ENCODE data around the gene HLA-DPB1. TPM values are rescaled to one million over a fixed set of nuclear protein-coding genes. Genes with fewer than 3 reads are reported as not detected.

Gene HLA-DPB1
- polyA plus RNA-seq, 2 donors: 8.7 to 39.1 TPM

DNA sequence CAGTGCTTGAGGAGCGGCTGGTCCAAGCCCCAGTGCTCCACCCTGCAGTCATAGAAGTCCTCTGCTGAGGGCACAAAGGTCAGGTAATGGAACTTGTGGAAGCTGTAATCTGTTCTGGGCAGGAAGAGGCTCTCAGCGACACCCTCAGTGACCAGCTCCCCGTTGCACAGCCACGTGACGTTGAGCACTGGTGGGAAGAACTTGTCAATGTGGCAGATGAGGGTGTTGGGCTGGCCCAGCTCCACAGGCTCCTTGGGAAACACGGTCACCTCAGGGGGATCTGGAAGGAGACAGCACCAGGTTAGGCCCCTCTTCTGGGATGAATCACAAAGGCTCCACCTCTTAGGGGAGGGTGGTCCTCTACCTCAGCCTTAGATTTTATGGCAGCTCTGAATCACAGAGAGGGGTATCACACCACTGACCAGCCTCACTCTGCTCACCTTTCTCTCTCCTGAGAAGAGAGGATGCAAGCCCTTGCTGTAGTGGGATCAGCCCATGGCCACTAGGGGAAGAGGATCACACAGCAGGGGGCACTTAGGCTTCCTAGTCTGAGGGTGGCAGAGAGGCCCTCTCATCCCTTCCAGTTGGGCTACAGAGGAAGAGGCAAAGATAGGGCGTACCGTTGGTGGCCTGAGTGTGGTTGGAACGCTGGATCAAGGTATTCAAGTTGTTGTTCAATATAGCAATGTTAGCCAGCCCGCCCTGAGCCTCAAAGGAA is 6.6 kb upstream of the HLA-DPB1 start:
- WGBS, 2 donors: 53 to 80% methylated on average over 10 of the region's 10 CpGs

DNA sequence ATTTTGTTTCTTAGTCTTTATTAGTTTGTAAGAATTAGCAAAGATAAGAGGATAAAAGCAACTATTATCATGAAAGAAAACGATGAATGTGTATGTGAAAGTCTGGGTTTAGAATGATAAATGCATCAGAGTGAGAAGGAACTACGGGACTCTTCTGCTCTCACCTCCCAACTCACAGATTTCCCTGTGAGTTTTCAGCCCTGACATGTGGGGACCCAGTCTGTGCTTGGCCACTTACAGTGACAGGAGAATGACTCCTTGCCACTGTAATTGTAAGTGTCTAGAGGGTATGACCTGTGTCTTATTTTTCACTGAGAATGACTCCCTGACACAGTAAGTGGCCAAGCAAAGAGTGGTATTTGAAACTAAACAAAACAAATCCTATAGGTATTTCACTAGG is 4.9 kb upstream of the HLA-DPB1 start:
- H3K4me1 ChIP-seq (ENCODE audit: control insufficient read depth in 2 of 2, insufficient read depth in 2 of 2, low read length in 1 of 2): no peaks in the 10 kb centered on the region
- H3K9me3 ChIP-seq (ENCODE audit: control insufficient read depth in 2 of 2, insufficient read depth in 1 of 2, low read depth in 1 of 2, low read length in 1 of 2): no peaks in the 10 kb centered on the region
- no peak overlapping the region for H3K27ac ChIP-seq (ENCODE audit: low read depth in 2 of 2, low read length in 1 of 2)
- WGBS, 2 donors: 2 to 29% methylated on average over 2 of the region's 2 CpGs
- no peaks in the 10 kb centered on the region for H3K36me3 ChIP-seq (ENCODE audit: control insufficient read depth in 2 of 2, insufficient read depth in 2 of 2, low read length in 1 of 2)
- H3K4me3 ChIP-seq (ENCODE audit: low read depth in 1 of 2, low read length in 2 of 2): no peak overlapping the region
- H3K27me3 ChIP-seq (ENCODE audit: control insufficient read depth in 1 of 2, insufficient read depth in 2 of 2, low read length in 2 of 2): no peaks in the 10 kb centered on the region

More for the DNA sequence above, 6.6 kb upstream of the HLA-DPB1 start:
- Histone ChIP-seq H3K36me3 (ENCODE audit: control insufficient read depth in 2 of 2, insufficient read depth in 2 of 2, low read length in 1 of 2) (no peaks in the 10 kb centered on the region), H3K27ac (ENCODE audit: low read depth in 2 of 2, low read length in 1 of 2) (no peak overlapping the region), H3K9me3 (ENCODE audit: control insufficient read depth in 2 of 2, insufficient read depth in 1 of 2, low read depth in 1 of 2, low read length in 1 of 2) (no peaks in the 10 kb centered on the region), H3K4me1 (ENCODE audit: control insufficient read depth in 2 of 2, insufficient read depth in 2 of 2, low read length in 1 of 2) (no peaks in the 10 kb centered on the region), H3K4me3 (ENCODE audit: low read depth in 1 of 2, low read length in 2 of 2) (no peak overlapping the region), H3K27me3 (ENCODE audit: control insufficient read depth in 1 of 2, insufficient read depth in 2 of 2, low read length in 2 of 2) (no peaks in the 10 kb centered on the region)

DNA sequence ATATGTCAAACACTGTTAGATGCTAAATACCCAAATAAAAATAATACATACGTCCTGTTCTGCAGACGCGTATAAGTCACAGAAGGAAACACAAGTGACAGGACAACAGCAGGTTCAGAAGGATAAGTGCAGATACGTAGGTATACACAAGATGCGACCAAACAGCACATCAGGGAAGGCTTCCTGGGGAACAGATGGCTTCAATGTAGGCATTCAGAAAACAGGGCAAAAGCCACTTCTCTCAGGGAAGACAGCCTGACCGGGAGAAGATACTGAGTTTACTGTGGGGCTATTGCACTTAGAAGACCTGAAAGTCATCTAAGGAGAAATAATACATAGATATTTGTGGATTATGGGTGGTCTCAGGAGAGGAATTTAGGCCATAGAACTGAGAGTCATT is 4.2 kb upstream of the HLA-DPB1 start:
- Histone ChIP-seq H3K4me3 (ENCODE audit: low read depth in 1 of 2, low read length in 2 of 2) (no peak overlapping the region), H3K27ac (ENCODE audit: low read depth in 2 of 2, low read length in 1 of 2) (no peak overlapping the region), H3K4me1 (ENCODE audit: control insufficient read depth in 2 of 2, insufficient read depth in 2 of 2, low read length in 1 of 2) (no peaks in the 10 kb centered on the region), H3K9me3 (ENCODE audit: control insufficient read depth in 2 of 2, insufficient read depth in 1 of 2, low read depth in 1 of 2, low read length in 1 of 2) (no peaks in the 10 kb centered on the region), H3K36me3 (ENCODE audit: control insufficient read depth in 2 of 2, insufficient read depth in 2 of 2, low read length in 1 of 2) (no peaks in the 10 kb centered on the region), H3K27me3 (ENCODE audit: control insufficient read depth in 1 of 2, insufficient read depth in 2 of 2, low read length in 2 of 2) (no peaks in the 10 kb centered on the region)
- 69 to 73% methylated on average over 6 of the region's 6 CpGs for WGBS, 2 donors

DNA sequence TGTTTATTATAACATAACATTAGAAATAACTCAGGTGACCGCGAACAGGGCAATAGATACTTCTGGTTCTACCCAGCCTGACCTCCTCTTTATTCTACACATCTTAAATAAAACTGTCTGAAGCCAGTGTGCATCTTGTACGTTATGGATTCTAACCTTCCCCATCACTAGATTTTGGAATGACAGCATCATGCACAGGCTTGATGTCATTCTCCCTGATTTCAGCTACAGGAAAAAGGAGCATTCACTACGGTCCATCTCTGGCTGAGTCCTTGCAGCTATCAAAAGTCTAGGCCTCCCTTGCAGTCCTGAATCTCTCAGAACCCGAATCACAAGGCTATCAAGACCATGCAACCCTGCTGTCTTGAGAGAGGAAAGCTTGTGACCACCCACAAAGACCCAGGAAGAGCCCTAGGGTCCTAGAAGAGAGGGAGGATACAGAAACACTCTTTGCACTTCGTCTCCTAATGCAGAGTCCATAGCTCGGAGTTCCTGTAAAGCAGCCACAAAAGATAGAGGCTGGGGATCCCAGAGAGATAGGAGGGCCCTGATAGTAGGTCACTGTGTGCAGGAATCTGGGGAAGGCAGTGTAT is 3.2 kb upstream of the HLA-DPB1 start:
- Histone ChIP-seq H3K27me3 (ENCODE audit: control insufficient read depth in 1 of 2, insufficient read depth in 2 of 2, low read length in 2 of 2) (no peaks in the 10 kb centered on the region), H3K4me3 (ENCODE audit: low read depth in 1 of 2, low read length in 2 of 2) (peak overlapping the region in 1 of 2 donors; percentile 5), H3K36me3 (ENCODE audit: control insufficient read depth in 2 of 2, insufficient read depth in 2 of 2, low read length in 1 of 2) (no peaks in the 10 kb centered on the region), H3K4me1 (ENCODE audit: control insufficient read depth in 2 of 2, insufficient read depth in 2 of 2, low read length in 1 of 2) (no peaks in the 10 kb centered on the region), H3K27ac (ENCODE audit: low read depth in 2 of 2, low read length in 1 of 2) (peak overlapping the region in 1 of 2 donors; percentile 3), H3K9me3 (ENCODE audit: control insufficient read depth in 2 of 2, insufficient read depth in 1 of 2, low read depth in 1 of 2, low read length in 1 of 2) (no peaks in the 10 kb centered on the region)
- WGBS, 2 donors: 62 to 71% methylated on average over 7 of the region's 7 CpGs

DNA sequence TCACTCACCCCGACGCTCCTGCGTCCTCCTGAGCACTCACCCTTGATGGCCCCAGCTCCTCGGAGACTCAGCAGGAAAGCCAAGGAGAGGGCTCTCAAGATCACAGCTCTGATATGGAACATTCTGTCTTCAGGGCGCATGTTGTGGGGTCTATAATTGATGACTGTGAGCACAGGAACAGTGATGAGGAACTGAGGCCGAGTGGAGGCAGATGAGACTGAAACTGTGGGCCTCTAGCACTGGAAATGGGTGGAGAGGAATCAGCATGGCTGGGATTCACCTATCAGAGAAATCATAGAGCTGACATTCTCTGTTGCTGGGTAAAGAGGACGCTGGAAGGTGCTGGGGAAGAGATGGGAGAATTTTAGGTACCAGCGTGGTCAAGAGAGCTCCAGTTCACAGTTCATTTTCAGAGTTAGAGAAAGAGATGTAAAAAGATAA is 2.3 kb upstream of the HLA-DPB1 start, which contains the start of gene HLA-DPA1:
Gene HLA-DPA1 (minus strand): TSS at position 219 of the 441 bp plus-strand sequence.
- H3K27me3 ChIP-seq (ENCODE audit: control insufficient read depth in 1 of 2, insufficient read depth in 2 of 2, low read length in 2 of 2): no peaks in the 10 kb centered on the region
- peak within 1 kb of the TSS; percentile 5 to 39 for H3K4me3 ChIP-seq (ENCODE audit: low read depth in 1 of 2, low read length in 2 of 2)
- H3K4me1 ChIP-seq (ENCODE audit: control insufficient read depth in 2 of 2, insufficient read depth in 2 of 2, low read length in 1 of 2): no peaks in the 10 kb centered on the region
- H3K27ac ChIP-seq (ENCODE audit: low read depth in 2 of 2, low read length in 1 of 2): peak within 1 kb of the TSS; percentile 3 to 47
- H3K9me3 ChIP-seq (ENCODE audit: control insufficient read depth in 2 of 2, insufficient read depth in 1 of 2, low read depth in 1 of 2, low read length in 1 of 2): no peaks in the 10 kb centered on the region
- 43 to 55% methylated on average over 8 of the region's 8 CpGs for WGBS, 2 donors
- no peaks in the 10 kb centered on the region for H3K36me3 ChIP-seq (ENCODE audit: control insufficient read depth in 2 of 2, insufficient read depth in 2 of 2, low read length in 1 of 2)

DNA sequence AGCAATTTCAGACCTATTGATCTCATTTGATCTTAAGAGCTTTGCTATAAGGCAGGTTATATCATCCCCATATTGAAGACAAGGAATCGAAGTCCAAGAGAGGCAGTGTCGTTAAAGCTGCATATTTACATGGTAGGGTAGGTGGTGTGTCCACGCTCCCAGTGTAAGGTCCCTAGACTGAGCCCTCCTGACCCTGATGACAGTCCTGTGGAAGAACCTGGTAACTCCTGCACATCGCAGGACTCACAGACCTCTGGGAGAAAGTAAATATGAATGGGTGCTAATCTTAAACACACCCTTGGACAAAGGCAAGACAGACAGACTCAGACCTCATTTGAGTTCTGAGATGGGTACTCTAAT is 602 bp upstream of the HLA-DPB1 start:
- Histone ChIP-seq H3K4me1 (ENCODE audit: control insufficient read depth in 2 of 2, insufficient read depth in 2 of 2, low read length in 1 of 2) (peaks cover 0 to 2% of the 10 kb centered on the region in 2 donors), H3K36me3 (ENCODE audit: control insufficient read depth in 2 of 2, insufficient read depth in 2 of 2, low read length in 1 of 2) (no peaks in the 10 kb centered on the region), H3K27ac (ENCODE audit: low read depth in 2 of 2, low read length in 1 of 2) (peak overlapping the region; percentile 8 to 40), H3K9me3 (ENCODE audit: control insufficient read depth in 2 of 2, insufficient read depth in 1 of 2, low read depth in 1 of 2, low read length in 1 of 2) (no peaks in the 10 kb centered on the region), H3K27me3 (ENCODE audit: control insufficient read depth in 1 of 2, insufficient read depth in 2 of 2, low read length in 2 of 2) (no peaks in the 10 kb centered on the region), H3K4me3 (ENCODE audit: low read depth in 1 of 2, low read length in 2 of 2) (no peak overlapping the region)
- 84 to 90% methylated on average over 4 of the region's 4 CpGs for WGBS, 2 donors

DNA sequence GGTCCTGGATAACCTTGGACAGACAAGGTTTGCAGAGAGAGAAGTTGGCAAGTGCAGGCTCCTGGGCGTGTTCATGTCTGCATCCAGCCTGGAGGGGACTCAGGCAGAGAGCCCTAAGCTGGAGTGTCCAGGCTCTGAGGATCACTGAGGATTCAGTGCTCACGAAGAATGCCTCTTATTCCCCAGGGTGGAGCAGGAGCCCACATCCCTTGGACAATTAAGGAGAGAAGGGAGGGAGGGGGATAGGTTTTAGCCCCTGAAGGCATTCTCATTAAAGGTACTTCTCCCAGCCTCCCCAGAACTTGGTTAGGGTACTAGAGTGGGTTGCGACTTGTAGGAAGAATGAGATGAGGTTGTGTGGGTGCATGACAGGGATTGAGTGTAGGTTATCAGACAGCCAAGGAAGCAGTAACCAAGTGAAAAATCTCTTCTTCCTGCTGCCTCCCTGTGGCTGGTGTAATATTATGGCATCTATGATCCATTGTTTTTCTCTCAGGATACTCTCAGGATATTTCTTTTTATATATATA is 680 bp downstream of the HLA-DPB1 start:
- H3K4me1 ChIP-seq (ENCODE audit: control insufficient read depth in 2 of 2, insufficient read depth in 2 of 2, low read length in 1 of 2): peaks cover 0 to 5% of the 10 kb centered on the region in 2 donors
- peak overlapping the region; percentile 20 to 26 for H3K4me3 ChIP-seq (ENCODE audit: low read depth in 1 of 2, low read length in 2 of 2)
- H3K27ac ChIP-seq (ENCODE audit: low read depth in 2 of 2, low read length in 1 of 2): peak overlapping the region in 1 of 2 donors; percentile 67
- H3K27me3 ChIP-seq (ENCODE audit: control insufficient read depth in 1 of 2, insufficient read depth in 2 of 2, low read length in 2 of 2): no peaks in the 10 kb centered on the region
- no peaks in the 10 kb centered on the region for H3K9me3 ChIP-seq (ENCODE audit: control insufficient read depth in 2 of 2, insufficient read depth in 1 of 2, low read depth in 1 of 2, low read length in 1 of 2)
- 65 to 71% methylated on average over 3 of the region's 3 CpGs for WGBS, 2 donors
- no peaks in the 10 kb centered on the region for H3K36me3 ChIP-seq (ENCODE audit: control insufficient read depth in 2 of 2, insufficient read depth in 2 of 2, low read length in 1 of 2)

DNA sequence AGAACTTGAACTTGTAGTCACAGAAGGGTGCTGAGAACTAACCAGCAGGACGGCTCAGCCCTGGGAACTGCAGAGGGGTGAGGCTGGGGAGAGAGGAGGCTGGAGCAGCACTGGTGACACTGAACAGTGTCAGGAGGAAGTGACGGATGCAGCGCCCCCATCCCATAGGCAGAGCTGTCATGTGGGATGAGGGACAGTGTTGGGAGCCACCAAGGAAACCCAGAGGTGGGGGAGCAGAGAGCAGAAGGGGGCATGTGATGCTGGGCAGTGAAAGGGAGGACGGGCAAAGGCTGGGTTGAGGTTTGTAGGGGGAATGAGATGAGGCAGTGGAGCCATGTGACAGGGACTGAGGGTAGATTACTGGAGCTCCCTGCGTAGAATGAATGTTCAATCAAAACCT is 2.1 kb downstream of the HLA-DPB1 start:
- H3K9me3 ChIP-seq (ENCODE audit: control insufficient read depth in 2 of 2, insufficient read depth in 1 of 2, low read depth in 1 of 2, low read length in 1 of 2): no peaks in the 10 kb centered on the region
- no peak overlapping the region for H3K4me3 ChIP-seq (ENCODE audit: low read depth in 1 of 2, low read length in 2 of 2)
- 55 to 64% methylated on average over 5 of the region's 5 CpGs for WGBS, 2 donors
- H3K27ac ChIP-seq (ENCODE audit: low read depth in 2 of 2, low read length in 1 of 2): no peak overlapping the region
- no peaks in the 10 kb centered on the region for H3K27me3 ChIP-seq (ENCODE audit: control insufficient read depth in 1 of 2, insufficient read depth in 2 of 2, low read length in 2 of 2)
- no peaks in the 10 kb centered on the region for H3K36me3 ChIP-seq (ENCODE audit: control insufficient read depth in 2 of 2, insufficient read depth in 2 of 2, low read length in 1 of 2)
- peaks cover 0 to 5% of the 10 kb centered on the region in 2 donors for H3K4me1 ChIP-seq (ENCODE audit: control insufficient read depth in 2 of 2, insufficient read depth in 2 of 2, low read length in 1 of 2)

DNA sequence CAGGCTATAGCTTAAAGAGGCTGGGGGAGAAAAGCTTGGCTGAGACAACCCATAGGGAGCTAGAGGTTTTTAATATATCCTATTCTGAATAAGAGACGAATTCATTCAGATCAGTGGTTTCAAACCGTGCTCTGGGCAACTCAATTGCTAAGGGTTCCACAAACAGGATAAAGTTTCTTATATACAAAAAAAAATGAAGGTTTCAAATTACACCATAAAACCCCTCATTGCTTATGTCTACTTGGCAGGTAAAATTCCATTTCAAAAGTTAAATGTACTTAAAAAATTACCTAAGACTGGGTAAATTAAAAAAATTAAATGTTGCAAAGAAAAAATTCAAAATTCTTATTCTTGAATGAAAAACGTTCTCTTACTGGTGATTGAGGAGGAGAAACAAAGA is 2.7 kb downstream of the HLA-DPB1 start:
- H3K27me3 ChIP-seq (ENCODE audit: control insufficient read depth in 1 of 2, insufficient read depth in 2 of 2, low read length in 2 of 2): no peaks in the 10 kb centered on the region
- H3K4me1 ChIP-seq (ENCODE audit: control insufficient read depth in 2 of 2, insufficient read depth in 2 of 2, low read length in 1 of 2): peaks cover 0 to 5% of the 10 kb centered on the region in 2 donors
- 77 to 79% methylated on average over 3 of the region's 3 CpGs for WGBS, 2 donors
- no peak overlapping the region for H3K4me3 ChIP-seq (ENCODE audit: low read depth in 1 of 2, low read length in 2 of 2)
- no peaks in the 10 kb centered on the region for H3K9me3 ChIP-seq (ENCODE audit: control insufficient read depth in 2 of 2, insufficient read depth in 1 of 2, low read depth in 1 of 2, low read length in 1 of 2)
- no peaks in the 10 kb centered on the region for H3K36me3 ChIP-seq (ENCODE audit: control insufficient read depth in 2 of 2, insufficient read depth in 2 of 2, low read length in 1 of 2)
- no peak overlapping the region for H3K27ac ChIP-seq (ENCODE audit: low read depth in 2 of 2, low read length in 1 of 2)

All from esophagus (tissue), 2 donors.